Upper lobe of left lung (tissue), 6 donors: ENCODE measurements around the gene EFHB. TPM values are rescaled to one million over a fixed set of nuclear protein-coding genes. Genes with fewer than 3 reads are reported as not detected.
"Not testable (repeated sequence)": the region's sequence is repeated elsewhere in the genome, so short reads cannot be mapped to it uniquely, and the experiment has no call there.

Experiments
- ATAC-seq, 2 donors: fragments of 200-7000 bp; cut with Tn5 transposase; one replicate each; pipeline ENCODE4 v1.9.1; 2022; ENCODE audit warnings: mild to moderate bottlenecking in 2 of 2, moderate library complexity in 2 of 2; ENCODE audit not compliant: low FRiP score in 2 of 2
- DNase-seq, 2 donors: peaks; one replicate each; pipeline ENCODE4 v3.0.0-alpha.2; 2019 to 2020
- H3K27ac ChIP-seq, 4 donors: fragments of 200-600 bp; sonication (generic); one replicate each; pipeline ENCODE4 v1.5.1; 2016 to 2019
- H3K27me3 ChIP-seq, 4 donors: fragments of 200-600 bp; sonication (generic); one replicate each; pipeline ENCODE4 v1.5.1; 2017 to 2019
- H3K36me3 ChIP-seq, 4 donors: fragments of 200-600 bp; sonication (generic); one replicate each; pipeline ENCODE4 v1.5.1; 2016 to 2019
- H3K4me1 ChIP-seq, 4 donors: fragments of 200-600 bp; sonication (generic); one replicate each; pipeline ENCODE4 v1.5.1; 2018 to 2019
- H3K4me3 ChIP-seq, 4 donors: fragments of 200-600 bp; sonication (generic); one replicate each; pipeline ENCODE4 v1.5.1; 2017 to 2019; ENCODE audit warnings: mild to moderate bottlenecking in 2 of 4, moderate library complexity in 1 of 4
- H3K9me3 ChIP-seq, 4 donors: fragments of 200-600 bp; sonication (generic); one replicate each; pipeline ENCODE4 v1.5.1; 2018 to 2019
- CTCF ChIP-seq, 6 experiments: fragments of 450-650 bp in 4 of 6; fragments of 200-600 bp in 2 of 6; sonication (generic) in 2 of 6; IDR thresholded peaks; one replicate each; pipeline ENCODE4 v1.5.1; 2016 to 2019; ENCODE audit warnings: antibody characterized with exemption in 6 of 6
- EP300 ChIP-seq, 4 donors: sonication (generic); formaldehyde crosslinking; IDR thresholded peaks; one replicate each; pipeline ENCODE4 v1.5.1; 2017; ENCODE audit warnings: antibody characterized with exemption in 4 of 4, control low read depth in 2 of 4
- POLR2A ChIP-seq, 4 donors: fragments of 450-650 bp; IDR thresholded peaks; one replicate each; pipeline ENCODE4 v1.5.1; 2016 to 2017; ENCODE audit warnings: antibody characterized with exemption in 4 of 4, mild to moderate bottlenecking in 2 of 4
- POLR2AphosphoS5 ChIP-seq, 2 donors: sonication (generic); formaldehyde crosslinking; IDR thresholded peaks; one replicate each; pipeline ENCODE4 v1.5.1; 2017; ENCODE audit warnings: antibody characterized with exemption in 2 of 2
- WGBS, 2 donors: methylation state at CpG; one replicate each; pipeline ENCODE4 v1.1.5; 2017 to 2018; 5-methylcytosine and 5-hydroxymethylcytosine counted together
- total RNA-seq, 6 donors: library from RNA; depleted of rRNA in 4 of 6; stranded (reverse); fragments of >200 nt in 4 of 6; gene quantifications; one replicate each; pipeline versions ENCODE4 v1.1.0 to v1.2.1, GENCODE V29; 2016 to 2021
- donor health status: DM: no; HTN: no; CAD: no; lungs with moderate emphysema.
- donor health status: DM: no; HTN: yes; CAD: no; lungs with severe emphysema.

EFHB gene
- total RNA-seq, 6 donors from 2014 or later = 0.17 to 15.7 (median 2.9) TPM

GRCh38 chr3:19885468-19885867 is 48.5 kb downstream of the EFHB start:
- Histone ChIP-seq H3K4me1 (peaks cover 20 to 24% (median 22%) of the 10 kb centered on the region in 4 donors), H3K9me3 (no peaks in the 10 kb centered on the region), H3K4me3 (no peak overlapping the region), H3K27ac (peak overlapping the region in 1 of 4 donors; percentile 46), H3K36me3 (no peaks in the 10 kb centered on the region), H3K27me3 (no peaks in the 10 kb centered on the region)
- WGBS, 2 donors = 25 to 40% methylated on average over 5 of the region's 5 CpGs
- DNase-seq (no peak), ATAC-seq (peak in 1 of 2 donors; percentile 66)
- no peak for TF ChIP-seq POLR2AphosphoS5 (IDR thresholded peaks at IDR 0.05)
- TF ChIP-seq CTCF (IDR thresholded peaks at IDR 0.05) = peak; percentile 26 to 53 (median 44)

- H3K27ac ChIP-seq = no peak overlapping the region
- peaks cover 0 to 8% (median 4%) of the 10 kb centered on the region in 4 donors for H3K4me1 ChIP-seq
- H3K27me3 ChIP-seq = no peaks in the 10 kb centered on the region
- DNase-seq = no peak
- no peaks in the 10 kb centered on the region for H3K9me3 ChIP-seq
- no peak for TF ChIP-seq POLR2A (IDR thresholded peaks at IDR 0.05)
- no peak for TF ChIP-seq CTCF (IDR thresholded peaks at IDR 0.05)
- TF ChIP-seq EP300 (IDR thresholded peaks at IDR 0.05) = no peak
- no peak for TF ChIP-seq POLR2AphosphoS5 (IDR thresholded peaks at IDR 0.05)
- H3K4me3 ChIP-seq = no peak overlapping the region
- no peak for ATAC-seq
- no peaks in the 10 kb centered on the region for H3K36me3 ChIP-seq
These were observed 52.2 kb downstream of the EFHB start for GRCh38 chr3:19881852-19882251.

GRCh38 chr3:19881036-19881435 is 53.0 kb downstream of the EFHB start:
- TF ChIP-seq CTCF (IDR thresholded peaks at IDR 0.05) (no peak), POLR2AphosphoS5 (IDR thresholded peaks at IDR 0.05) (no peak), EP300 (IDR thresholded peaks at IDR 0.05) (no peak), POLR2A (IDR thresholded peaks at IDR 0.05) (no peak)
- Histone ChIP-seq H3K27me3 (no peaks in the 10 kb centered on the region), H3K4me3 (no peak overlapping the region), H3K9me3 (no peaks in the 10 kb centered on the region), H3K4me1 (peaks cover 0 to 5% (median 4%) of the 10 kb centered on the region in 4 donors), H3K36me3 (no peaks in the 10 kb centered on the region), H3K27ac (no peak overlapping the region)
- ATAC-seq (no peak), DNase-seq (no peak)

GRCh38 chr3:19877656-19878055 is 56.4 kb downstream of the EFHB start:
- WGBS, 2 donors = 65 to 90% methylated on average over 3 of the region's 3 CpGs
- TF ChIP-seq CTCF (IDR thresholded peaks at IDR 0.05) = no peak
- no peak for TF ChIP-seq POLR2AphosphoS5 (IDR thresholded peaks at IDR 0.05)
- TF ChIP-seq EP300 (IDR thresholded peaks at IDR 0.05) = no peak
- no peak for TF ChIP-seq POLR2A (IDR thresholded peaks at IDR 0.05)
- Histone ChIP-seq H3K36me3 (no peaks in the 10 kb centered on the region), H3K27ac (no peak overlapping the region), H3K4me1 (no peaks in the 10 kb centered on the region), H3K4me3 (no peak overlapping the region), H3K9me3 (no peaks in the 10 kb centered on the region), H3K27me3 (no peaks in the 10 kb centered on the region)
- ATAC-seq = no peak
- no peak for DNase-seq

GRCh38 chr3:19866751-19867347 is 67.2 kb downstream of the EFHB start:
- WGBS, 2 donors = 5 to 10% methylated on average over 7 of the region's 7 CpGs
- DNase-seq = no peak
- H3K4me3 ChIP-seq = no peak overlapping the region
- no peak overlapping the region for H3K27ac ChIP-seq
- ATAC-seq = peak; percentile 71 to 83
- H3K4me1 ChIP-seq = no peaks in the 10 kb centered on the region
- TF ChIP-seq CTCF (IDR thresholded peaks at IDR 0.05) (peak; percentile 57 to 77 (median 64)), EP300 (IDR thresholded peaks at IDR 0.05) (no peak)
- H3K36me3 ChIP-seq = no peaks in the 10 kb centered on the region
- no peaks in the 10 kb centered on the region for H3K27me3 ChIP-seq
- H3K9me3 ChIP-seq = no peaks in the 10 kb centered on the region

- H3K27ac ChIP-seq, H3K27me3 ChIP-seq, ATAC-seq, H3K9me3 ChIP-seq, H3K4me3 ChIP-seq, H3K4me1 ChIP-seq, H3K36me3 ChIP-seq: not testable (repeated sequence)
- 77 to 80% methylated on average over 9 to 13 of the region's 13 CpGs for WGBS, 2 donors
- DNase-seq = peak in 1 of 2 donors; percentile 40
These were observed 78.7 kb downstream of the EFHB start for GRCh38 chr3:19855318-19855717.

GRCh38 chr3:19846609-19847008 is 87.4 kb downstream of the EFHB start:
- WGBS, 2 donors = 75 to 83% methylated on average over 2 to 6 of the region's 7 CpGs
- H3K36me3 ChIP-seq, ATAC-seq, H3K27ac ChIP-seq, H3K4me1 ChIP-seq, H3K27me3 ChIP-seq, H3K9me3 ChIP-seq, H3K4me3 ChIP-seq, DNase-seq: not testable (repeated sequence)
